ENCODE results near the gene VGLL2.

The VGLL2 gene

GRCh38 chr6:117268924-117269323 is 3.6 kb downstream of the VGLL2 start:
- no peak for DNase-seq (ENCODE audit: low read depth)
- TF ChIP-seq CTCF (conservative IDR thresholded peaks at IDR 0.05; ENCODE audit: low read depth, low read length) = no peak
- no peak overlapping the region for H3K4me3 ChIP-seq (ENCODE audit: low read depth, low read length)

GRCh38 chr6:117269638-117270054 is 4.3 kb downstream of the VGLL2 start:
- no peak for TF ChIP-seq CTCF (conservative IDR thresholded peaks at IDR 0.05; ENCODE audit: low read depth, low read length)
- no peak for DNase-seq (ENCODE audit: low read depth)
- H3K4me3 ChIP-seq (ENCODE audit: low read depth, low read length) = no peak overlapping the region

- DNase-seq (ENCODE audit: low read depth) = no peak
- H3K4me3 ChIP-seq (ENCODE audit: low read depth, low read length) = no peak overlapping the region
- TF ChIP-seq CTCF (conservative IDR thresholded peaks at IDR 0.05; ENCODE audit: low read depth, low read length) = no peak
Observed at GRCh38 chr6:117270055-117270842, 4.9 kb downstream of the VGLL2 start.

- H3K4me3 ChIP-seq (ENCODE audit: low read depth, low read length) = no peak overlapping the region
Observed at GRCh38 chr6:117270843-117271507, 5.6 kb downstream of the VGLL2 start.

GRCh38 chr6:117272032-117272866 is 6.9 kb downstream of the VGLL2 start:
- no peak overlapping the region for H3K4me3 ChIP-seq (ENCODE audit: low read depth, low read length)
- no peak for TF ChIP-seq CTCF (conservative IDR thresholded peaks at IDR 0.05; ENCODE audit: low read depth, low read length)

More at GRCh38 chr6:117270843-117271507, 5.6 kb downstream of the VGLL2 start:
- no peak for TF ChIP-seq CTCF (conservative IDR thresholded peaks at IDR 0.05; ENCODE audit: low read depth, low read length)
- DNase-seq (ENCODE audit: low read depth) = no peak

GRCh38 chr6:117272891-117273290 is 7.5 kb downstream of the VGLL2 start:
- no peak for DNase-seq (ENCODE audit: low read depth)
- TF ChIP-seq CTCF (conservative IDR thresholded peaks at IDR 0.05; ENCODE audit: low read depth, low read length) = no peak
- H3K4me3 ChIP-seq (ENCODE audit: low read depth, low read length) = no peak overlapping the region

More at GRCh38 chr6:117272032-117272866, 6.9 kb downstream of the VGLL2 start:
- no peak for DNase-seq (ENCODE audit: low read depth)

Data from choroid plexus epithelial cell (primary cell).